Caco-2 (cell line): Measurements from ENCODE around the gene OSBPL5. TPM values are rescaled to one million over a fixed set of nuclear protein-coding genes. Genes with fewer than 3 reads are reported as not detected.

Experiments
- BruUV-seq: library from RNA; stranded (reverse); fragments of 400-500 nt; replicated peaks from 2 replicates; lab custom pipeline; 2021; lab: Mats Ljungman, UMichigan
- CTCF ChIA-PET: fragments of 300-600 bp; sonication (Branson Sonifier 250); formaldehyde crosslinking; loops from one replicate; lab custom pipeline; 2022; ENCODE audit warnings: antibody characterized with exemption; lab: Charles Lee
- POLR2A ChIA-PET: fragments of 300-600 bp; sonication (Branson Sonifier 250); formaldehyde crosslinking; loops from one replicate; lab custom pipeline; 2022; ENCODE audit warnings: antibody characterized with exemption; lab: Charles Lee
- DNase-seq, 2 experiments: peaks; one replicate each; pipeline versions ENCODE4 v3.0.0 to v3.0.0-alpha.2; 2020 to 2022
- H3K27me3 ChIP-seq: replicated peaks from 2 replicates; pipeline ENCODE4 v1.6.0; 2011; ENCODE audit warnings: low read length; ENCODE audit not compliant: control insufficient read depth, insufficient read depth
- H3K36me3 ChIP-seq: 2 replicates; pipeline ENCODE4 v1.5.1; 2011; ENCODE audit warnings: low read length; ENCODE audit not compliant: control insufficient read depth, insufficient read depth
- H3K4me1 ChIP-seq: fragments of 250-450 bp; sonication (Bioruptor Pico); 2 replicates; pipeline ENCODE4 v1.5.1; 2020; ENCODE audit warnings: mild to moderate bottlenecking
- H3K4me3 ChIP-seq: 2 replicates; pipeline ENCODE4 v1.5.1; 2011; ENCODE audit warnings: low read depth, mild to moderate bottlenecking, control low read depth, low read length
- H3K9me3 ChIP-seq: fragments of 250-450 bp; sonication (Bioruptor Pico); 2 replicates; pipeline ENCODE4 v1.5.1; 2020; ENCODE audit warnings: mild to moderate bottlenecking, moderate library complexity
- H3K27ac Mint-ChIP-seq: one replicate; pipeline ENCODE4 v1.8.0; 2022; ENCODE audit warnings: mixed read lengths; ENCODE audit not compliant: unreplicated experiment
- H3K27me3 Mint-ChIP-seq: one replicate; pipeline ENCODE4 v1.8.0; 2022; ENCODE audit warnings: mixed read lengths; ENCODE audit not compliant: insufficient read depth, unreplicated experiment
- H3K36me3 Mint-ChIP-seq: one replicate; pipeline ENCODE4 v1.8.0; 2022; ENCODE audit warnings: mild to moderate bottlenecking, mixed read lengths; ENCODE audit not compliant: insufficient read depth, unreplicated experiment
- H3K4me1 Mint-ChIP-seq: one replicate; pipeline ENCODE4 v1.8.0; 2022; ENCODE audit warnings: low read depth, mixed read lengths; ENCODE audit not compliant: unreplicated experiment
- H3K4me3 Mint-ChIP-seq: one replicate; pipeline ENCODE4 v1.8.0; 2022; ENCODE audit warnings: mild to moderate bottlenecking, moderate library complexity, mixed read lengths; ENCODE audit not compliant: unreplicated experiment
- H3K9me3 Mint-ChIP-seq: one replicate; pipeline ENCODE4 v1.8.0; 2022; ENCODE audit warnings: mixed read lengths; ENCODE audit not compliant: unreplicated experiment
- CTCF ChIP-seq, 2 experiments: fragments of 200-600 bp in 1 of 2; IDR thresholded peaks; 1 replicate in 1 of 2; 2 replicates in 1 of 2; pipeline versions ENCODE4 v1.5.1 to v1.8.0; 2011 to 2022; ENCODE audit warnings: antibody characterized with exemption in 1 of 2, control low read depth in 1 of 2, inconsistent platforms in 1 of 2, low read depth in 1 of 2, low read length in 1 of 2, mild to moderate bottlenecking in 1 of 2, moderate library complexity in 1 of 2; ENCODE audit not compliant: insufficient read depth in 1 of 2, severe bottlenecking in 1 of 2, unreplicated experiment in 1 of 2
- intact Hi-C: fragments of 100-400 bp; cut with micrococcal nuclease; formaldehyde crosslinking; loops from one replicate; pipeline ENCODE4 v1.10.0; 2022; ENCODE audit not compliant: unreplicated experiment
- total RNA-seq: library from RNA; stranded (reverse); gene quantifications from 2 replicates; pipeline ENCODE4 v1.2.3, GENCODE V29; 2022

OSBPL5 gene
- total RNA-seq, 1 experiment from 2014 or later = 4.9 TPM

DNA sequence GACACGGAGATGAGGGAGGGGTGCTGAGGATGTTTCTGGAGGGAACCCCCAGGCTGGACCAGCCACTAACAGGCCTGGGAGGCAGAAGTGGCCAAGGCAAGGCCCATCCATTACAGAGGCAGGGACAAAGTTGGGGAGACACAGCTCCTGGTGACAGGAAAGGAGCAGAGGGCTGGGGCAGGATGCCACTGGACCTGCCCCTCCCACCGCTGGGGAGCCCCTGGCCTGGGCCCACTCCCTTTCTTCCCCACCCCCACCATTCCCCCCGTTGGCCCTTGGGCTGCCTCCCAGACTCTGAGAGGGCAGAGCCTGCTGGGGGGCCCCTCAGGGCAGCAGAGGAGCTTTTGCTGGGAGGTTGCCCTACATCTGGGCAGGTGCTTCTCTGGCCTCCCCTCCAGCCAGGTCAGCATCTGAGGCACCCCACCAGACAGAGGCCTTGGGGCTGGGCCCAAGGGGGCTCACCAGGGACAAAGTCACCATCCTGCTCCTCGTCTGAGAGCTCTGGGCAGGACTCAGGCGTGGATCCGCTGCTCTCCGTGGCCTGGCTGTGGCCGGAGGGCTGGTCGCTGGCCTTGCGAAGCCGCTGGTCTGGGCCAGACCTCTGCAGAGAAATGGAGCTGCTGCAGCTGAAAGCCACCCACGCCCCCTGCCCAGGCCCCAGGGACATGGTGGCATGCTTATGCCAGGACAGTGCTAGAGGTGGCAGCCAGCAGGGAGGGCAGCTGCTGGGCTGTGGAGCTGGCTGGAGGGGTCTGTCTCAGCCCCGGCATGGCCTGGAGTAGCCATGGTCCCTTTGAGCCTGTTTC, 74.8 kb downstream of the OSBPL5 start:
- H3K27ac Mint-ChIP-seq = no peak overlapping the region
- POLR2A ChIA-PET = interaction anchor here (0.6 kb wide), 1 partner anchor 180 kb away, joined by 5 read pairs; no protein-coding TSS in a partner anchor
- no peak overlapping the region for H3K4me3 ChIP-seq
- no peak for TF ChIP-seq CTCF (IDR thresholded peaks at IDR 0.05; ENCODE audit: insufficient read depth in 1 of 2, low read depth in 1 of 2, low read length in 1 of 2, severe bottlenecking in 1 of 2, unreplicated experiment in 1 of 2)
- H3K36me3 Mint-ChIP-seq = no peaks in the 10 kb centered on the region
- intact Hi-C loops = loop anchor here (5.0 kb wide), 3 partner anchors 68 to 158 kb away; partner anchors contain the start of gene MRGPRG
- DNase-seq = no peak
- no peaks in the 10 kb centered on the region for H3K36me3 ChIP-seq
- H3K4me1 Mint-ChIP-seq = no peaks in the 10 kb centered on the region
- no peaks in the 10 kb centered on the region for H3K9me3 ChIP-seq
- H3K4me1 ChIP-seq = no peaks in the 10 kb centered on the region
- BruUV-seq = no TSS peak
- no peaks in the 10 kb centered on the region for H3K27me3 ChIP-seq
- CTCF ChIA-PET = interaction anchor here (0.6 to 5.1 kb wide), 3 partner anchors 53 to 188 kb away, joined by 4 to 83 read pairs (median 4); a partner anchor contains a TSS
- H3K9me3 Mint-ChIP-seq = no peaks in the 10 kb centered on the region
- no peak overlapping the region for H3K4me3 Mint-ChIP-seq
- H3K27me3 Mint-ChIP-seq = peaks cover 4% of the 10 kb centered on the region

DNA sequence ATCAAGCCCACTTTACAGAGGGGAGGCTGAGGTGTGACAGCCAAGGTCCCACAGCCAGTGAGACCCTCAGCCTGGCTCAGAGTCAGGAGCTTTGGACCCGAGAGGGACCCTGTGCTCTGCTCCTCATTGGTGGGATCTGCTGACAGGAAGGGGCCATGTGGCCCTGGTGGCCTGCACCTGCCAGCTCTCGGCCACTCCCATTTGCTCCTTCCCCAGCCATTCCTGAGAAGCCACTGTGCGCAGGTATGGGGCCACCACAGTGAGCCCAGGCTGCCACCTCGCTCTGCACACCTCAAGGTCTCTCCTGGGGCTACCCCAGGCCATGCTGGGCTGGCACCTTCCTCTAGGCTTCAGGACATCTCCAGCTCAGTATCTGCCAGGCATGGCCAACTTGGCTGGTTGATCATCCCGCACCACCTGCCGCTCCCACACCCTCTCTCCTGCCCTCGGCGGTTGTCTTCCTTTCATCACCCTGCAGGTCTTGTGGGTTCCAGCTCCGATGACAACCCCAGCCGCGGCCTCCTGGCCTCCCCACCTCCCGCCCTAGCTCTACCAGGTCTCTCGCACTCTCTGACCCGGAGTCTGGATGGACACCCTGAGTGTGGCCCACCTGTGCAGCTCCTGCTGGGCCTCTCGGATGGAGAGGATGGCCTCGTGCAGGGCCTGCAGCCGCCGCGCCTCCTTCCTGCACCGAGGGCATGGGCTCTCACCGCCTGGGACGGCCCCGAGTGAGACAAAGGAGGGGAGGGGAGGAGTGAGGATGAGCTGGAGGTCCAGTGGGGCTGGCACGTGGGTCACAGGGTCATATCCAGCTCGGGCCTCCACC, 75.7 kb downstream of the OSBPL5 start:
- POLR2A ChIA-PET = no interaction called here
- no peaks in the 10 kb centered on the region for H3K27me3 ChIP-seq
- intact Hi-C loops = loop anchor here (5.0 kb wide), 3 partner anchors 67 to 157 kb away; partner anchors contain the start of gene MRGPRG
- CTCF ChIA-PET = interaction anchor here (0.6 to 5.1 kb wide), 4 partner anchors 52 to 187 kb away, joined by 4 to 83 read pairs (median 4); a partner anchor contains a TSS
- H3K4me1 ChIP-seq = no peaks in the 10 kb centered on the region
- H3K4me3 ChIP-seq = no peak overlapping the region
- no peaks in the 10 kb centered on the region for H3K36me3 ChIP-seq
- H3K27ac Mint-ChIP-seq = no peak overlapping the region
- TF ChIP-seq CTCF (IDR thresholded peaks at IDR 0.05; ENCODE audit: insufficient read depth in 1 of 2, low read depth in 1 of 2, low read length in 1 of 2, severe bottlenecking in 1 of 2, unreplicated experiment in 1 of 2) = no peak
- no peak for DNase-seq
- no peak overlapping the region for H3K4me3 Mint-ChIP-seq
- no peaks in the 10 kb centered on the region for H3K36me3 Mint-ChIP-seq
- H3K27me3 Mint-ChIP-seq = no peaks in the 10 kb centered on the region
- BruUV-seq = no TSS peak
- no peaks in the 10 kb centered on the region for H3K9me3 Mint-ChIP-seq
- H3K9me3 ChIP-seq = no peaks in the 10 kb centered on the region
- H3K4me1 Mint-ChIP-seq = no peaks in the 10 kb centered on the region

DNA sequence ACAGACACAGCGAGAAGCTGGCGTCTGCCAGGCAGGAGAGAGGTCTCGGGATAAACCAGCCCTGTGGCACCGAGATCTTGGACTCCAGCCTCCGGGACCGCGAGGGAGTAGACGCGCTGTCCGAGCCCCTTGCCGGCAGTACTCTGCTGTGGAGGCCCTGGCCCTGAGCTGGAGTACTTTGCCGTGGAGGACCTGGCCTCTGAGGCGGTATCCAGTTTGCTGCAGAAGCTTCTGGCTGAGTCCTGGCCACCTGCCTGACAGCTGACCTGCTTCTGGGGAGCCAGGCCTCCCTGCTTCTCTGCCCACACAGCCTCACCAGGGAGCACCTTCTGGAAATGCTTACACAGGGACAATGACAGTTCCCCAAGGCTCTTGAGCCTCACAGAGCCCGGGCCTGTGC, 76.3 kb downstream of the OSBPL5 start:
- ChIA-PET CTCF (interaction anchor here (1.1 to 5.1 kb wide), 2 partner anchors 52 to 67 kb away, joined by 5 to 83 read pairs; no protein-coding TSS in a partner anchor), POLR2A (no interaction called here)
- Mint-ChIP-seq H3K27ac (no peak overlapping the region), H3K4me3 (no peak overlapping the region), H3K36me3 (no peaks in the 10 kb centered on the region), H3K9me3 (no peaks in the 10 kb centered on the region), H3K4me1 (no peaks in the 10 kb centered on the region), H3K27me3 (no peaks in the 10 kb centered on the region)
- intact Hi-C loops = no loop called here
- Histone ChIP-seq H3K9me3 (no peaks in the 10 kb centered on the region), H3K4me3 (no peak overlapping the region), H3K27me3 (no peaks in the 10 kb centered on the region), H3K4me1 (no peaks in the 10 kb centered on the region), H3K36me3 (no peaks in the 10 kb centered on the region)
- peak in 1 of 2 experiments; percentile 38 for DNase-seq
- TF ChIP-seq CTCF (IDR thresholded peaks at IDR 0.05; ENCODE audit: insufficient read depth in 1 of 2, low read depth in 1 of 2, low read length in 1 of 2, severe bottlenecking in 1 of 2, unreplicated experiment in 1 of 2) = no peak
- no TSS peak for BruUV-seq
